HepG2 (cell line): Measurements from ENCODE around the gene ABCD1. TPM values are rescaled to one million over a fixed set of nuclear protein-coding genes. Genes with fewer than 3 reads are reported as not detected.

Experiments
- DNMT1 ChIP-seq: sonication (generic); formaldehyde crosslinking; IDR thresholded peaks from 2 replicates; pipeline ENCODE4 v1.5.1; 2020; ENCODE audit warnings: mild to moderate bottlenecking, missing genetic modification reagents
- EED ChIP-seq: sonication (generic); formaldehyde crosslinking; IDR thresholded peaks from 2 replicates; pipeline ENCODE4 v1.5.0; 2020; ENCODE audit warnings: mild to moderate bottlenecking, missing genetic modification reagents
- ETV5 ChIP-seq: IDR thresholded peaks from 2 replicates; pipeline ENCODE4 v1.6.1; 2018; ENCODE audit warnings: missing biosample characterization, missing genetic modification reagents, inconsistent platforms, borderline replicate concordance
- HHEX ChIP-seq: IDR thresholded peaks from 2 replicates; pipeline ENCODE4 v1.6.1; 2016; ENCODE audit warnings: control low read depth
- HNF4G ChIP-seq, 2 experiments: sonication (generic) in 1 of 2; formaldehyde crosslinking in 1 of 2; IDR thresholded peaks; 2 replicates each; pipeline versions ENCODE4 v1.4.0 to v1.6.1; 2011 to 2020; ENCODE audit warnings: borderline replicate concordance in 2 of 2, low read depth in 2 of 2, mild to moderate bottlenecking in 2 of 2, low read length in 1 of 2, missing genetic modification reagents in 1 of 2, moderate library complexity in 1 of 2
- HOXA9 ChIP-seq: sonication (generic); formaldehyde crosslinking; IDR thresholded peaks from 2 replicates; pipeline ENCODE4 v1.8.1; 2022; ENCODE audit warnings: missing genetic modification reagents, mild to moderate bottlenecking, moderate library complexity, borderline replicate concordance
- MXD1 ChIP-seq: sonication (generic); formaldehyde crosslinking; IDR thresholded peaks from 2 replicates; pipeline ENCODE4 v1.4.0; 2020; ENCODE audit warnings: mild to moderate bottlenecking, missing genetic modification reagents
- MXI1 ChIP-seq: IDR thresholded peaks from 3 replicates; pipeline ENCODE4 v1.6.1; 2012; ENCODE audit warnings: low read depth, low read length, inconsistent platforms, borderline replicate concordance
- MYNN ChIP-seq: sonication (generic); formaldehyde crosslinking; IDR thresholded peaks from 2 replicates; pipeline ENCODE4 v1.4.0; 2020; ENCODE audit warnings: mild to moderate bottlenecking, low read depth, missing genetic modification reagents
- RBFOX2 ChIP-seq: fragments of 200-400 bp; formaldehyde crosslinking; IDR thresholded peaks from 2 replicates; pipeline ENCODE4 v1.6.1; 2017; ENCODE audit warnings: low read depth, mild to moderate bottlenecking, low read length
- RXRB ChIP-seq: IDR thresholded peaks from 2 replicates; pipeline ENCODE4 v1.6.1; 2016; ENCODE audit warnings: borderline replicate concordance, missing genetic modification reagents, missing compliant biosample characterization
- SALL2 ChIP-seq: sonication (generic); formaldehyde crosslinking; IDR thresholded peaks from 2 replicates; pipeline ENCODE4 v1.8.1; 2023; ENCODE audit warnings: mild to moderate bottlenecking, missing genetic modification reagents, inconsistent platforms
- SMARCC2 ChIP-seq: fragments of 450-650 bp; IDR thresholded peaks from 2 replicates; pipeline ENCODE4 v1.6.1; 2017; ENCODE audit warnings: antibody characterized with exemption, mild to moderate bottlenecking
- SRSF1 ChIP-seq: fragments of 200-400 bp; formaldehyde crosslinking; optimal IDR thresholded peaks from 2 replicates; pipeline ENCODE3; 2017; ENCODE audit warnings: mild to moderate bottlenecking, low read depth, low read length, moderate library complexity
- TCF12 ChIP-seq, 2 experiments: fragments of 450-650 bp in 1 of 2; sonication (generic) in 1 of 2; formaldehyde crosslinking in 1 of 2; IDR thresholded peaks; 2 replicates each; pipeline versions ENCODE4 v1.6.1 to v1.8.0; 2017 to 2022; ENCODE audit warnings: antibody characterized with exemption in 1 of 2, mild to moderate bottlenecking in 1 of 2, missing genetic modification reagents in 1 of 2, moderate library complexity in 1 of 2
- TIGD3 ChIP-seq: sonication (generic); formaldehyde crosslinking; IDR thresholded peaks from 2 replicates; pipeline ENCODE4 v1.5.1; 2020; ENCODE audit warnings: mild to moderate bottlenecking, missing genetic modification reagents, borderline replicate concordance
- YEATS2 ChIP-seq: sonication (generic); formaldehyde crosslinking; IDR thresholded peaks from 2 replicates; pipeline ENCODE4 v1.4.0; 2020; ENCODE audit warnings: missing genetic modification reagents, borderline replicate concordance
- ZFP36L2 ChIP-seq: sonication (generic); formaldehyde crosslinking; IDR thresholded peaks from 2 replicates; pipeline ENCODE4 v1.4.0; 2020; ENCODE audit warnings: missing genetic modification reagents
- ZFY ChIP-seq: sonication (generic); formaldehyde crosslinking; IDR thresholded peaks from 2 replicates; pipeline ENCODE4 v1.4.0; 2020; ENCODE audit warnings: missing genetic modification reagents
- ZNF24 ChIP-seq: fragments of 450-650 bp; IDR thresholded peaks from 2 replicates; pipeline ENCODE4 v1.6.1; 2017; ENCODE audit warnings: antibody characterized with exemption, mild to moderate bottlenecking
- ZNF326 ChIP-seq: sonication (generic); formaldehyde crosslinking; IDR thresholded peaks from 2 replicates; pipeline ENCODE4 v1.4.0; 2020; ENCODE audit warnings: missing genetic modification reagents, borderline replicate concordance
- ZNF558 ChIP-seq: sonication (generic); formaldehyde crosslinking; IDR thresholded peaks from 2 replicates; pipeline ENCODE4 v1.9.0; 2022; ENCODE audit warnings: mild to moderate bottlenecking, missing genetic modification reagents, borderline replicate concordance
- ZNF709 ChIP-seq: sonication (generic); formaldehyde crosslinking; IDR thresholded peaks from 2 replicates; pipeline ENCODE4 v1.5.0; 2020; ENCODE audit warnings: mild to moderate bottlenecking, missing genetic modification reagents
- polyA plus RNA-seq, 8 experiments: library from polyadenylated mRNA; depleted of rRNA in 3 of 8; stranded (reverse) in 7 of 8; unstranded in 1 of 8; fragments of >200 nt; fragmentation: Illumina TruSeq in 4 of 8; extraction: Trizol in 4 of 8; gene quantifications; 2 replicates each; pipeline versions ENCODE4 v1.2.1 to v1.2.3, GENCODE V29; 2011 to 2016; ENCODE audit warnings: low read depth in 4 of 8, missing spikeins in 1 of 8, mixed read lengths in 1 of 8; ENCODE audit not compliant: insufficient read depth in 1 of 8
- total RNA-seq, 5 experiments: library from RNA; depleted of rRNA; stranded (reverse); fragments of >200 nt; fragmentation: Illumina TruSeq; extraction: Trizol; gene quantifications; 2 replicates each; pipeline ENCODE4 v1.2.3, GENCODE V29; 2016; ENCODE audit warnings: low read depth in 1 of 5
- TF ChIP-seq, protein P1 (sequence below): sonication (generic); formaldehyde crosslinking; IDR thresholded peaks from 2 replicates; pipeline ENCODE4 v1.5.1; 2020; ENCODE audit warnings: missing genetic modification reagents, mild to moderate bottlenecking, borderline replicate concordance
- TF ChIP-seq, protein P2 (sequence below): sonication (generic); formaldehyde crosslinking; IDR thresholded peaks from 2 replicates; pipeline ENCODE4 v1.4.0; 2020; ENCODE audit warnings: missing genetic modification reagents, borderline replicate concordance

Gene ABCD1
- total and polyA plus RNA-seq, 2 of the 13 experiments (the other 11 are each of a cell fraction or from before 2014, with no cell fraction given) = 11.4 to 15.9 TPM

- TF ChIP-seq MYNN (CRISPR knock-in tag) (no peak), ETV5 (CRISPR knock-in tag) (no peak), ZNF709 (CRISPR knock-in tag) (no peak), ZNF24 (no peak), SMARCC2 (no peak), TCF12 (IDR thresholded peaks at IDR 0.05) (no peak), TCF12 (CRISPR knock-in tag; IDR thresholded peaks at IDR 0.05) (no peak), YEATS2 (CRISPR knock-in tag) (no peak), MXD1 (no peak), ZFP36L2 (CRISPR knock-in tag) (no peak), DNMT1 (no peak), HHEX (no peak), SALL2 (CRISPR knock-in tag) (no peak), ZNF558 (CRISPR knock-in tag) (0 out of 2 replicates have a peak, but pooled peaks have one; percentile 20), HNF4G (IDR thresholded peaks at IDR 0.05; ENCODE audit: borderline replicate concordance, low read depth, low read length) (no peak), HNF4G (CRISPR knock-in tag; IDR thresholded peaks at IDR 0.05; ENCODE audit: borderline replicate concordance, low read depth) (no peak), MXI1 (peak; percentile 35; the same call in 1 of the 3 replicates), ZNF326 (CRISPR knock-in tag) (no peak), RXRB (CRISPR knock-in tag) (peak; percentile 26; the same call in 1 of the 2 replicates), RBFOX2 (peak; percentile 78), EED (no peak), HOXA9 (CRISPR knock-in tag) (no peak), TIGD3 (CRISPR knock-in tag) (no peak), SRSF1 (no peak), ZFY (CRISPR knock-in tag) (peak; percentile 38; the same call in 1 of the 2 replicates)
- TF ChIP-seq, protein P1, sequence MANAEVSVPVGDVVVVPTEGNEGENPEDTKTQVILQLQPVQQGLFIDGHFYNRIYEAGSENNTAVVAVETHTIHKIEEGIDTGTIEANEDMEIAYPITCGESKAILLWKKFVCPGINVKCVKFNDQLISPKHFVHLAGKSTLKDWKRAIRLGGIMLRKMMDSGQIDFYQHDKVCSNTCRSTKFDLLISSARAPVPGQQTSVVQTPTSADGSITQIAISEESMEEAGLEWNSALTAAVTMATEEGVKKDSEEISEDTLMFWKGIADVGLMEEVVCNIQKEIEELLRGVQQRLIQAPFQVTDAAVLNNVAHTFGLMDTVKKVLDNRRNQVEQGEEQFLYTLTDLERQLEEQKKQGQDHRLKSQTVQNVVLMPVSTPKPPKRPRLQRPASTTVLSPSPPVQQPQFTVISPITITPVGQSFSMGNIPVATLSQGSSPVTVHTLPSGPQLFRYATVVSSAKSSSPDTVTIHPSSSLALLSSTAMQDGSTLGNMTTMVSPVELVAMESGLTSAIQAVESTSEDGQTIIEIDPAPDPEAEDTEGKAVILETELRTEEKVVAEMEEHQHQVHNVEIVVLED (CRISPR knock-in tag) = no peak; the same call in 1 of the 2 replicates
- TF ChIP-seq, protein P2, sequence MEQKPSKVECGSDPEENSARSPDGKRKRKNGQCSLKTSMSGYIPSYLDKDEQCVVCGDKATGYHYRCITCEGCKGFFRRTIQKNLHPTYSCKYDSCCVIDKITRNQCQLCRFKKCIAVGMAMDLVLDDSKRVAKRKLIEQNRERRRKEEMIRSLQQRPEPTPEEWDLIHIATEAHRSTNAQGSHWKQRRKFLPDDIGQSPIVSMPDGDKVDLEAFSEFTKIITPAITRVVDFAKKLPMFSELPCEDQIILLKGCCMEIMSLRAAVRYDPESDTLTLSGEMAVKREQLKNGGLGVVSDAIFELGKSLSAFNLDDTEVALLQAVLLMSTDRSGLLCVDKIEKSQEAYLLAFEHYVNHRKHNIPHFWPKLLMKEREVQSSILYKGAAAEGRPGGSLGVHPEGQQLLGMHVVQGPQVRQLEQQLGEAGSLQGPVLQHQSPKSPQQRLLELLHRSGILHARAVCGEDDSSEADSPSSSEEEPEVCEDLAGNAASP = 0 out of 2 replicates have a peak, but pooled peaks have one; percentile 42
Measured at GRCh38 chrX:153724252-153725038, at the start of gene ABCD1, which contains the start of gene BCAP31 (continued).
